CD4-positive, alpha-beta T cell (primary cell): Measurements from ENCODE around the gene TLCD3B. TPM values are rescaled to one million over a fixed set of nuclear protein-coding genes. Genes with fewer than 3 reads are reported as not detected.

ENCODE experiments used
- ATAC-seq: fragments of 200-7000 bp; cut with Tn5 transposase; one replicate; pipeline ENCODE4 v1.10.0; 2022; ENCODE audit warnings: mild to moderate bottlenecking; ENCODE audit not compliant: poor library complexity
- CTCF ChIA-PET: fragments of 350-600 bp; sonication (Branson Sonifier 250); formaldehyde crosslinking; loops from one replicate; lab custom pipeline; 2021; ENCODE audit warnings: antibody characterized with exemption, inconsistent platforms; lab: Charles Lee
- POLR2A ChIA-PET: fragments of 350-600 bp; sonication (Branson Sonifier 250); formaldehyde crosslinking; loops from one replicate; lab custom pipeline; 2021; ENCODE audit warnings: antibody characterized with exemption, inconsistent platforms; lab: Charles Lee
- DNase-seq, 14 experiments: peaks; one replicate each; pipeline ENCODE4 v3.0.0-alpha.2; 2013 to 2020; ENCODE audit warnings: mixed read lengths in 2 of 14
- H3K27ac ChIP-seq, 2 donors: one replicate each; pipeline versions ENCODE4 v1.5.1 to v1.7.0; 2013; ENCODE audit warnings: low read length in 2 of 2, low read depth in 1 of 2, mild to moderate bottlenecking in 1 of 2
- H3K27me3 ChIP-seq, 2 experiments: 1 replicate in 1 of 2; 2 replicates in 1 of 2; pipeline versions ENCODE4 v1.6.1 to v1.7.0; 2013; ENCODE audit warnings: low read length in 2 of 2, control low read depth in 1 of 2, mild to moderate bottlenecking in 1 of 2, moderate library complexity in 1 of 2; ENCODE audit not compliant: insufficient read depth in 2 of 2, control insufficient read depth in 1 of 2
- H3K36me3 ChIP-seq: one replicate; pipeline ENCODE4 v1.6.1; 2013; ENCODE audit warnings: low read length, control low read depth; ENCODE audit not compliant: insufficient read depth
- H3K4me1 ChIP-seq: one replicate; pipeline ENCODE4 v1.6.1; 2013; ENCODE audit warnings: low read length, control low read depth; ENCODE audit not compliant: insufficient read depth
- H3K4me3 ChIP-seq: one replicate; pipeline ENCODE4 v1.5.1; 2013; ENCODE audit warnings: mild to moderate bottlenecking, low read length, moderate library complexity
- H3K9me3 ChIP-seq, 2 experiments: 1 replicate in 1 of 2; 2 replicates in 1 of 2; pipeline versions ENCODE4 v1.6.1 to v1.7.0; 2013; ENCODE audit warnings: low read length in 2 of 2, mild to moderate bottlenecking in 2 of 2, control low read depth in 1 of 2, moderate library complexity in 1 of 2; ENCODE audit not compliant: control insufficient read depth in 1 of 2, insufficient read depth in 1 of 2
- H3K27ac Mint-ChIP-seq: one replicate; pipeline ENCODE4 v1.8.0; 2020; ENCODE audit warnings: mixed read lengths
- H3K27me3 Mint-ChIP-seq: one replicate; pipeline ENCODE4 v1.8.0; 2021; ENCODE audit warnings: mixed read lengths
- H3K36me3 Mint-ChIP-seq: one replicate; pipeline ENCODE4 v1.8.0; 2021; ENCODE audit warnings: low read depth, mixed read lengths
- H3K4me1 Mint-ChIP-seq: one replicate; pipeline ENCODE4 v1.8.0; 2021; ENCODE audit warnings: low read depth, mixed read lengths
- H3K4me3 Mint-ChIP-seq: one replicate; pipeline ENCODE4 v1.8.0; 2020; ENCODE audit warnings: mild to moderate bottlenecking, mixed read lengths
- H3K9me3 Mint-ChIP-seq: one replicate; pipeline ENCODE4 v1.8.0; 2020; ENCODE audit warnings: mixed read lengths
- intact Hi-C, 2 experiments: fragments of 100-400 bp; cut with DNase I in 1 of 2; cut with micrococcal nuclease in 1 of 2; formaldehyde crosslinking; loops; one replicate each; pipeline versions ENCODE4 v1.15.1 to v1.9.0; 2023 to 2025; cut with DNase I, micrococcal nuclease
- total RNA-seq, 174 experiments: library from RNA in 2 of 174; stranded (reverse) in 2 of 174; gene quantifications; one replicate each; pipeline ENCODE4 v1.2.3 and lab custom pipeline; 2021 to 2026
- TF ChIP-seq, protein P1 (sequence below): fragments of 200-600 bp; IDR thresholded peaks from one replicate; pipeline ENCODE4 v1.8.0; 2022; ENCODE audit warnings: antibody characterized with exemption, mild to moderate bottlenecking

Gene TLCD3B
- total RNA-seq, 2 experiments from 2014 or later: not detected

DNA sequence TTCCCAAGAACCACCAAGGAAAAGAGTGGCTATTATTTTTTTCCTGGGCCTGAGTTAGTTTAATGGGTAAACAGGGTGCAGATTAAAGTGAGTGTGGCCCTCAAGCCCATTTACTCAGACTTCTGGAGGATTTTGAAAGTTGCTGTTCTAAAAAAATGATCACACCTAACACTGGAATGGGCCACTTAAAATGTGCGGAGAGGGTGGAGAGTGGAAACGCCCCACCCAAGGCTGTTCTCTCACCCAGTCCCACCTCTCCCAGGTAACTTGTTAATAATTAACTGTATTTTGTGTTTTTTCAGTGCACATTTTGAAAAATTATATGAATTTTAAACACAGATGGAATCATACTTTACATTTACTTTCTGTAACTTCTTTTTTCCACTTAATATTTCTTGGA lies 41.0 kb downstream of the TLCD3B start:
- ChIA-PET CTCF (no interaction called here), POLR2A (no interaction called here)

DNA sequence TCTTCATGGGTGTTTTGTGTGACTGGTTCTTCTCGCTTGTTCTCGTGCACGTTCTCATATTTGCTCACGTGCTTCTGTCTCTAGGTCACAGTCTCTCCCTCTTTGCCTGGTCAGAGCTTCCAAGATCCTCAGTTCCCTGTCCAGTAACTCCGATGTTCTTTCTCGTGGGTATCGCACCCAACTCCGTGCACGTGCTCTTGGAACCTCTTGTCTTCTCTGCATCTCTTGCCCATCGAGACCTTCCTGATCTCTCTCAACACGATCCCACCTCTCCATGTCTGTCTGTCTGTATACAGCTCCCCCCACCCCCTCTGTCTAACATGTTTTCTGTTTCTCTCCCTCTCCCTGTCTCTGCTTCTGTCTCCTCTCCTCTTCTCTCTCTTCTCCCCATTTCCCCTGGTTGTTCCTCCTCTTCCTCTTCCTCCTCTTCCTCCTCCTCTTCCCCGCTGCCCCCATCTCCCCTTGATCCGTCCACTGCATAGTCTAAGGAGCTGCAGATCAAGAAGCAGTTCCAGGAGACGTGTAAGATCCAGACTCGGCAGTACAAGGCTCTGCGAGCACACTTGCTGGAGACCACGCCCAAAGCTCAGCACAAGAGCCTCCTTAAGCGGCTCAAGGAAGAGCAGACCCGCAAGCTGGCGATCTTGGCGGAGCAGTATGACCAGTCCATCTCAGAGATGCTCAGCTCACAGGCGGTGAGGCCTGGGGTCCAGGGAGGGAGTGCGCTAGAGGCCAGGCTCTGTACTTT lies 41.8 kb downstream of the TLCD3B start:
- H3K4me1 Mint-ChIP-seq: peaks cover 3% of the 10 kb centered on the region
- H3K4me1 ChIP-seq: peaks cover 3% of the 10 kb centered on the region
- DNase-seq: no peak
- no peak overlapping the region for H3K27ac ChIP-seq
- no peak overlapping the region for H3K4me3 ChIP-seq
- no peaks in the 10 kb centered on the region for H3K27me3 Mint-ChIP-seq
- intact Hi-C loops: no loop called here
- ATAC-seq: no peak
- H3K27me3 ChIP-seq: no peaks in the 10 kb centered on the region
- ChIA-PET POLR2A (interaction anchor here (0.9 kb wide), 1 partner anchor 16 kb away, joined by 4 read pairs; the partner anchor contains the start of gene TAOK2), CTCF (no interaction called here)
- no peaks in the 10 kb centered on the region for H3K9me3 Mint-ChIP-seq
- H3K36me3 Mint-ChIP-seq: peaks cover 73% of the 10 kb centered on the region
- H3K27ac Mint-ChIP-seq: no peak overlapping the region
- H3K4me3 Mint-ChIP-seq: no peak overlapping the region
- TF ChIP-seq, protein P1, sequence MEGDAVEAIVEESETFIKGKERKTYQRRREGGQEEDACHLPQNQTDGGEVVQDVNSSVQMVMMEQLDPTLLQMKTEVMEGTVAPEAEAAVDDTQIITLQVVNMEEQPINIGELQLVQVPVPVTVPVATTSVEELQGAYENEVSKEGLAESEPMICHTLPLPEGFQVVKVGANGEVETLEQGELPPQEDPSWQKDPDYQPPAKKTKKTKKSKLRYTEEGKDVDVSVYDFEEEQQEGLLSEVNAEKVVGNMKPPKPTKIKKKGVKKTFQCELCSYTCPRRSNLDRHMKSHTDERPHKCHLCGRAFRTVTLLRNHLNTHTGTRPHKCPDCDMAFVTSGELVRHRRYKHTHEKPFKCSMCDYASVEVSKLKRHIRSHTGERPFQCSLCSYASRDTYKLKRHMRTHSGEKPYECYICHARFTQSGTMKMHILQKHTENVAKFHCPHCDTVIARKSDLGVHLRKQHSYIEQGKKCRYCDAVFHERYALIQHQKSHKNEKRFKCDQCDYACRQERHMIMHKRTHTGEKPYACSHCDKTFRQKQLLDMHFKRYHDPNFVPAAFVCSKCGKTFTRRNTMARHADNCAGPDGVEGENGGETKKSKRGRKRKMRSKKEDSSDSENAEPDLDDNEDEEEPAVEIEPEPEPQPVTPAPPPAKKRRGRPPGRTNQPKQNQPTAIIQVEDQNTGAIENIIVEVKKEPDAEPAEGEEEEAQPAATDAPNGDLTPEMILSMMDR: no peak
- no peaks in the 10 kb centered on the region for H3K9me3 ChIP-seq
- peaks cover 84% of the 10 kb centered on the region for H3K36me3 ChIP-seq

More for the DNA sequence above, 41.0 kb downstream of the TLCD3B start:
- Histone ChIP-seq H3K4me3 (no peak overlapping the region), H3K4me1 (peaks cover 10% of the 10 kb centered on the region), H3K27me3 (no peaks in the 10 kb centered on the region), H3K9me3 (no peaks in the 10 kb centered on the region), H3K27ac (no peak overlapping the region), H3K36me3 (peaks cover 77% of the 10 kb centered on the region)
- intact Hi-C loops: loop anchor here in 1 of 2 experiments (5.0 to 10.0 kb wide), 4 partner anchors 88 to 1165 kb away; partner anchors contain the start of genes ASPHD1, ATXN2L, FBXL19 and SRCAP
- DNase-seq: no peak
- Mint-ChIP-seq H3K27ac (no peak overlapping the region), H3K4me1 (peaks cover 11% of the 10 kb centered on the region), H3K36me3 (peaks cover 70% of the 10 kb centered on the region), H3K4me3 (no peak overlapping the region), H3K27me3 (no peaks in the 10 kb centered on the region), H3K9me3 (no peaks in the 10 kb centered on the region)
- TF ChIP-seq, protein P1: no peak
- no peak for ATAC-seq

DNA sequence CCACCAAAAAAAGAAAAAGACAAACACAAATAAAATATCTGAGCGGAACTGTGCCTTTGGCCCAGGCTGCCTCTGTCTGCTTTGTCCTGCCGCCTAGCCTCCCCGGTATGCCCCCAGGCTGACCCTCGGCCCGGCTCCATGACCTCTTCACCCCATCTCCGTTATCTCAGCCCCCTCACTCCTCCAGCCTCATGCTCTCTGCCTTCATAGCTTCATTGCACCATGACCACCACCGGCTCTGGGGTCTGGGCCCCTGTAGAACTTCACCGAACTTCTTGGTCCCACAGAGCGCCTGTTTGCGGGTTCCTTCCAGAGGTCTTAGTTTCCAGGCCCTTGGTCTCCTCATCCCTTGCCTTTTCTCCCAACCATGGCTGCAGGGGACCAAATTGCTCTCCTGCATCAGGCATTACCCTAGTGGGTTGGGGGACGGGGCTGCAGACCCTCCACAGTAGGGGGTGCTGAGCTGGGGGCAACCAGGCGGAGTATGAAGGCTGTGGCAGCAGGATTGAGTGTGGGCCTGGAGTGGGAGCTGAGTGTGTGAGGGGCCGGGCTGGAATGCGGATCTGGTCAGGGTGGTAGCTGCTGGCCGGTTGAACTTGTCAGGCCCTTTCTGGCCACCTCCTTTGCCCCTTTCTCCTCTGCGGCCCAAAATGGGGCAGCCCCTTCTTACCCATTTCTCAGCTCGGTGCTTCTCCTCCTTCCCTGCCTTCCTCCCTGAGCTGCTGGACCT lies 42.6 kb downstream of the TLCD3B start:
- Mint-ChIP-seq H3K27ac (peak overlapping the region; percentile 17), H3K9me3 (no peaks in the 10 kb centered on the region), H3K36me3 (peaks cover 73% of the 10 kb centered on the region), H3K4me3 (no peak overlapping the region), H3K27me3 (no peaks in the 10 kb centered on the region), H3K4me1 (no peaks in the 10 kb centered on the region)
- H3K4me3 ChIP-seq: no peak overlapping the region
- H3K9me3 ChIP-seq: no peaks in the 10 kb centered on the region
- H3K4me1 ChIP-seq: no peaks in the 10 kb centered on the region
- ATAC-seq (no peak), DNase-seq (no peak)
- peaks cover 87% of the 10 kb centered on the region for H3K36me3 ChIP-seq
- TF ChIP-seq, protein P1: no peak
- no peaks in the 10 kb centered on the region for H3K27me3 ChIP-seq
- intact Hi-C loops: no loop called here
- no peak overlapping the region for H3K27ac ChIP-seq
- ChIA-PET POLR2A (interaction anchor here (0.9 kb wide), 1 partner anchor 15 kb away, joined by 4 read pairs; the partner anchor contains the start of gene TAOK2), CTCF (no interaction called here)
